Stimulated activated CD4-positive, alpha-beta T cell treated with anti-CD3 and anti-CD28 coated beads, TNF-alpha, amount 100 ng/mL, for 48 hours (primary cell): ENCODE measurements around the gene CA10.

Experiments used
- DNase-seq, 3 donors: peaks; one replicate each; pipeline ENCODE4 v3.0.0-alpha.2; 2020; ENCODE audit warnings: low read depth in 3 of 3

The CA10 gene

DNA sequence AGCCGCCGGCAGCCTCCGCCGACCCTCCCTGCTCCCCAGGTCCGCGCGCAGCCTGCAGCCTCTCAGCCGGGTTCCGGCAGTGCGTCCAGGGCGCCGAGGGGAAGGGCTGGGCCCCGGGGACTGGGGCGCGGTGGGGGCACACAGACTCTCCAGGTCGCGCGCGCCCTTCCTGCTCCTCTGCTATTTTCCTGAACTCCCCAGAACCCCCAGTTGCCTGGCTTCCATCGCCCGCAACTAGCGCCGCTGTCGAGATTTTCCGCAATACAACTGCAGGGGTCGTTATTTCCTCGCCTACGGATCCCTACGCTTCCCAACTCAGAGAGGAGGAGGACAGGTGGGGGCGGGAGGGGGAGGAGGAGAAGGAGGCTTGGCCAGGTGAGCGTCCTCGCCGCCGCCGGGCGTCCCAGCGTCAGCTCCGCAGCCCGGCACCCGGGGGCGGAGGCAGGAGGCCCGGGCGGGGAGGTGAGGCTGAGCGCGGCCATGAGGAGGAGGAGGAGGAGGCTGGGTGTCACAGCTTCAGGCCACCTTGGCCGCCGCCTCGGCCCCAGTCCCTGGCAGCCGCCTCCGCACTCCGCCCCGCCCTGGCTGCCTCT, at the start of gene CA10:
CA10 (minus strand) TSS at position 265 of the 593 bp plus-strand sequence.
- no peak for DNase-seq

- no peak for DNase-seq
These were observed 49.3 kb upstream of the CA10 start for GRCh38 chr17:52207796-52208195.

GRCh38 chr17:52202520-52203080, 44.1 kb upstream of the CA10 start:
- DNase-seq, result no peak

- no peak for DNase-seq
These were observed 43.4 kb upstream of the CA10 start for GRCh38 chr17:52201767-52202519.

- no peak for DNase-seq
These were observed 33.0 kb upstream of the CA10 start for GRCh38 chr17:52191491-52191890.

DNA sequence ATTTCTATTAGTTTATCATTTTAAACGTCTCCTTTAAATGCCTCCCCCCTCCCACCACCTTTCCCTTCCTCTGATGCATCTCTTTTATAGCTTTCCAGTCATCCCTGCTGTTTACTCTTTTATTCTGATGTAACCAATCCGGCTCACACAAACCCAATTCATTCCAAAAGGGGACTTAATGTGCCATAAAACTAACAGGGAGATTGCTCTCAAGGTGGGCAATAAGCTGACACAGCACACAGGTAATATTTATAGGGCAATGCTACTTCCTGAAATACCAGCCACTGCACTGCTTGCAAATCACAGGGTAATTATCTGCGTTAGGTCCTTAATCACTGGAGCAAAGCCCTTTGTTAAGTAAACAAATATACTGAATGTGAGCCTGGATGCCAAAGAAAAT, 23.3 kb upstream of the CA10 start:
- no peak for DNase-seq

GRCh38 chr17:52178012-52178411, 19.5 kb upstream of the CA10 start:
- no peak for DNase-seq

GRCh38 chr17:52170963-52171572, 12.6 kb upstream of the CA10 start:
- no peak for DNase-seq

- DNase-seq, result no peak
These were observed 1.6 kb upstream of the CA10 start for GRCh38 chr17:52160136-52160567.

GRCh38 chr17:52159246-52160135, 977 bp upstream of the CA10 start:
- DNase-seq, result no peak

DNA sequence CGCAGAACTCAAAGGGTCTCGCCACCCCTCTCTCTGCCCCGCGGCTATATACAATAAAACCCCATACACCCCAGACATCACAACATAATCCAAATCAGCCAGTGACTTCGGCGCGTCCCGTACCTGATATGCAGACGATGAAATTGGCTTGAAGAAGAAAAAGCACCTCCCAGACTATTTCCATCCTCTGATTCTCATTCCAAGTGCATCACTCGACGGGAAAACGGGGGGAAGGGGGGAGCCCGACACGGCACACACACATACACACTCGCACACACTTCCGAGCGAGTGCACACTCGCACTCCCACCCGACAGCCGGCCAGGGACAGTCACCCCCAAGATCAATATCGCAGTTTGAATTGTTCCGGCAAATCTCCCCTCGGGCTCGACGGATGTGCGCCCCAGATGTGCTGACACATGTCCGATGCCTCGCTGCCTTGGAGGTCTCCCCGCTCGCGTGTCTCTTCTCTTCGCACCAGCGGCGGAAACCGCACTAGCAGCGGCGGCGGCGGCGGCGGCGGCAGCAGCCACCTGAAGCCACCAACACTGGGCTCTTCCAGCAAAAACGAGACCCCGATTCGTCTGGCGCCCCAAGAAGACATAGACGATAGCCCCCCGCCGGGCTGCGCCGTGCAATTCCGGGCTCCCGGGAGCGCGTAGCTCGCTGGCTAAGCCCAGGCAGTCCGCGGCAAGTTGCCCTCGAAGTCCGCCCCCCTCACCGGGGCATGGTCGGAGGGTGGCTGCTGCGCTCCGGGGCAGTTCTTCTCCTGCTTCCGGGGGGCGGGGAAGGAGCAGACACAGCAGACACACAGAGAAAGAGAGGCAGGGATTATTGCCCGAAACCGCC, 688 bp downstream of the CA10 start:
- DNase-seq, result no peak

GRCh38 chr17:52156576-52157570, 1.6 kb downstream of the CA10 start:
- DNase-seq, result no peak

DNA sequence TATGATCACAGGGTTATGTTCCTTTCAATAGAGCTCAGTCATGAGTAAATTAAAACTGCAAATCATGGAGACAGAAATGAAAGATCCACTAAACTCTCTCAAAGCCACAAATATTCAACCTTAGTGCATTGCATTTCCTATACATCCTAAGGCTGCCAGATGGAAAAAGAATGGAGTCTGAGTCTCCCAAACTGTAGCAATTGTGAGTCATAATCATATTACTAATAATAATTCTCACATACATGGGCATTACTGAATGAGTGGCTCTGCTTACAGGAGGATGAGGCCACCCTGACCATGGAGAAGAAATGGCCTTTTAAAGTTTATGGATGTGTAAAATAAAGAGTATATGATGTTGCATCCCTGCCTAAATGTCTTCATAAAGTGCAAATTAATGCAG, 3.2 kb downstream of the CA10 start:
- DNase-seq, result no peak

- DNase-seq, result no peak
These were observed 4.0 kb downstream of the CA10 start for GRCh38 chr17:52154466-52154865.

DNA sequence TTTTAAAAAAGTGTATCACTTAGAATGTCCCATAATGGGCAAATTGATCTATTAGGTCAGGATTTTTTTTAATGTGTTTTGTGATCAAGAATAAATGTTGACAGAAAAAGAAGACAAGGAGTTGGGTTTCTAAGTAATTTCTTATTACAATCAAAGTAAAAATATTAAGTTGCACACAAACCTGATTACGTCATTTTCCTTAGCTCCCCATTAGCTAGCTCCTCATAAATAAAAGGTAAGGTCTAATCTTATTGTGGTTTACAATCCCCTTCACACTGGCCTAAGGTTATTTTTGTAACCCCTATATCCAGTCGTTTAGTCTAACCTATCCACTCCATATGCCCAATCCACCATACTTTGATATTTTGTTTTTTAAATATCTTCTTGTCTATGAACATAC, 7.6 kb downstream of the CA10 start:
- no peak for DNase-seq

GRCh38 chr17:52149626-52150025, 8.9 kb downstream of the CA10 start:
- DNase-seq, result no peak

- DNase-seq, result no peak
These were observed 9.6 kb downstream of the CA10 start for GRCh38 chr17:52148969-52149351.

GRCh38 chr17:52148288-52148968, 10.1 kb downstream of the CA10 start:
- DNase-seq, result no peak

DNA sequence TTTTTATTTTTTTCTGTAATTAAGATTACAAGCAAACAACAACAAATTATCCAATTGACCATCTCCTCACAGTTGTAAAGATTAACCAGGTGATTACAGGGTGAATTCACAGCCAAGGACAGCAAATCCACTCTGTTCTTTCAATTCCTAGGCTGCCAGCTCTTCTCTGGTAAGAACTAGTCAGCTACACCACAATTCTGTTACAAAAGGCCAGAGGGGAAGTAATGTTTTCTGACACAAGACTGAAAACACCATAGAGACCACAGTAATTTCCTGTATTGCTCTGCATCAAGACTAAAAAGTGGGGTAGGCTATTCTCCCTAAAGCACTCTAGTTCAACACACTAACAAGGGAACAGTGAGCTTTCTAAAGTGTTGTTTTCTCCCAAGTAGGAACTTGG, 10.6 kb downstream of the CA10 start:
- no peak for DNase-seq
